ENCODE data around the gene CD2.

- TF ChIP-seq CTCF (IDR thresholded peaks at IDR 0.05) (no peak), POLR2AphosphoS5 (IDR thresholded peaks at IDR 0.05) (no peak), EP300 (IDR thresholded peaks at IDR 0.05) (no peak), POLR2A (IDR thresholded peaks at IDR 0.05) (no peak)
Measured at GRCh38 chr1:116769561-116769977, 15.3 kb downstream of the CD2 start.
